Spleen (tissue), 11 donors: Measurements from ENCODE around the gene CBL. TPM values are rescaled to one million over a fixed set of nuclear protein-coding genes. Genes with fewer than 3 reads are reported as not detected.

Source experiments
- DNase-seq: peaks from one replicate; pipeline ENCODE4 v3.0.0-alpha.2; 2020
- H3K27ac ChIP-seq, 8 donors: fragments of 200-600 bp; sonication (generic) in 7 of 8; 1 replicate in 4 of 8; 2 replicates in 4 of 8; pipeline versions ENCODE4 v1.5.0 to v1.8.0; 2016 to 2021; ENCODE audit warnings: inconsistent platforms in 4 of 8, mild to moderate bottlenecking in 4 of 8, moderate library complexity in 1 of 8
- H3K27me3 ChIP-seq, 7 donors: fragments of 200-600 bp; sonication (generic) in 6 of 7; replicated peaks in 1 of 7; 1 replicate in 4 of 7; 2 replicates in 3 of 7; pipeline versions ENCODE4 v1.5.0 to v1.8.0; 2016 to 2021; ENCODE audit warnings: inconsistent platforms in 3 of 7, mild to moderate bottlenecking in 1 of 7
- H3K36me3 ChIP-seq, 6 donors: fragments of 200-600 bp; sonication (generic) in 5 of 6; 1 replicate in 4 of 6; 2 replicates in 2 of 6; pipeline versions ENCODE4 v1.5.0 to v1.8.0; 2016 to 2021; ENCODE audit warnings: inconsistent platforms in 2 of 6
- H3K4me1 ChIP-seq, 6 donors: fragments of 200-600 bp; sonication (generic) in 5 of 6; 1 replicate in 3 of 6; 2 replicates in 3 of 6; pipeline versions ENCODE4 v1.5.0 to v1.8.0; 2016 to 2021; ENCODE audit warnings: inconsistent platforms in 3 of 6
- H3K4me3 ChIP-seq, 8 donors: fragments of 200-600 bp; sonication (generic) in 7 of 8; 1 replicate in 4 of 8; 2 replicates in 4 of 8; pipeline versions ENCODE4 v1.5.0 to v1.8.0; 2016 to 2021; ENCODE audit warnings: inconsistent platforms in 4 of 8, mild to moderate bottlenecking in 4 of 8, moderate library complexity in 2 of 8
- H3K9me3 ChIP-seq, 8 donors: fragments of 200-600 bp; sonication (generic) in 7 of 8; 1 replicate in 4 of 8; 2 replicates in 4 of 8; pipeline versions ENCODE4 v1.5.0 to v1.8.0; 2016 to 2021; ENCODE audit warnings: inconsistent platforms in 4 of 8
- POLR2A ChIP-seq, 3 donors: fragments of 450-650 bp; IDR thresholded peaks; one replicate each; pipeline ENCODE4 v1.5.1; 2017; ENCODE audit warnings: antibody characterized with exemption in 3 of 3, mild to moderate bottlenecking in 1 of 3
- POLR2AphosphoS5 ChIP-seq, 3 donors: sonication (generic); formaldehyde crosslinking; IDR thresholded peaks; one replicate each; pipeline ENCODE4 v1.5.1; 2017; ENCODE audit warnings: antibody characterized with exemption in 3 of 3
- WGBS, 5 donors: extraction: QIAGEN DNeasy Blood & Tissue Kit in 3 of 5; methylation state at CpG; one replicate each; pipeline versions ENCODE4 v1.1.5 to v1.1.7; 2013 to 2018; 5-methylcytosine and 5-hydroxymethylcytosine counted together
- intact Hi-C: fragments of 100-400 bp; cut with DNase I; formaldehyde crosslinking; loops from one replicate; pipeline ENCODE4 v1.15.0; 2023; ENCODE audit warnings: low total_unique reads
- polyA plus RNA-seq, 3 donors: library from polyadenylated mRNA; stranded (reverse); fragments of 200-250 nt; gene quantifications; one replicate each; pipeline ENCODE4 v1.2.1, GENCODE V29; 2013
- total RNA-seq, 7 donors: library from RNA; depleted of rRNA in 3 of 7; stranded (reverse); fragments of >200 nt in 3 of 7; fragmentation: NEBNext Ultra II Directional in 4 of 7; extraction: Animal tissue kit (Norgen Biotek cat#: 25700) in 4 of 7; gene quantifications; one replicate each; pipeline versions ENCODE4 v1.1.0 to v1.2.1, GENCODE V29; 2016 to 2021
- TF ChIP-seq, protein P1 (sequence below), 11 experiments: fragments of 200-600 bp in 7 of 11; fragments of 450-650 bp in 4 of 11; sonication (generic) in 4 of 11; IDR thresholded peaks in 8 of 11; conservative IDR thresholded peaks in 3 of 11; 1 replicate in 7 of 11; 2 replicates in 4 of 11; pipeline versions ENCODE4 v1.4.0 to v1.8.0; 2016 to 2021; ENCODE audit warnings: antibody characterized with exemption in 11 of 11, inconsistent platforms in 4 of 11, mild to moderate bottlenecking in 1 of 11
- donor health status: healthy with polysubstance abuse.
- donor health status: DM: no; HTN: no; CAD: no; lungs with moderate emphysema.
- donor health status: DM: no; HTN: no; CAD: no.
- donor health status: Bipolar disorder and iron deficiency.
- donor health status: healthy.
- donor health status: DM: no; HTN: no; CAD: no.
- donor health status: DM: yes; HTN: yes; CAD: no.

The CBL gene
- total and polyA plus RNA-seq, 10 donors = 9.4 to 56.3 (median 45.8) TPM

DNA sequence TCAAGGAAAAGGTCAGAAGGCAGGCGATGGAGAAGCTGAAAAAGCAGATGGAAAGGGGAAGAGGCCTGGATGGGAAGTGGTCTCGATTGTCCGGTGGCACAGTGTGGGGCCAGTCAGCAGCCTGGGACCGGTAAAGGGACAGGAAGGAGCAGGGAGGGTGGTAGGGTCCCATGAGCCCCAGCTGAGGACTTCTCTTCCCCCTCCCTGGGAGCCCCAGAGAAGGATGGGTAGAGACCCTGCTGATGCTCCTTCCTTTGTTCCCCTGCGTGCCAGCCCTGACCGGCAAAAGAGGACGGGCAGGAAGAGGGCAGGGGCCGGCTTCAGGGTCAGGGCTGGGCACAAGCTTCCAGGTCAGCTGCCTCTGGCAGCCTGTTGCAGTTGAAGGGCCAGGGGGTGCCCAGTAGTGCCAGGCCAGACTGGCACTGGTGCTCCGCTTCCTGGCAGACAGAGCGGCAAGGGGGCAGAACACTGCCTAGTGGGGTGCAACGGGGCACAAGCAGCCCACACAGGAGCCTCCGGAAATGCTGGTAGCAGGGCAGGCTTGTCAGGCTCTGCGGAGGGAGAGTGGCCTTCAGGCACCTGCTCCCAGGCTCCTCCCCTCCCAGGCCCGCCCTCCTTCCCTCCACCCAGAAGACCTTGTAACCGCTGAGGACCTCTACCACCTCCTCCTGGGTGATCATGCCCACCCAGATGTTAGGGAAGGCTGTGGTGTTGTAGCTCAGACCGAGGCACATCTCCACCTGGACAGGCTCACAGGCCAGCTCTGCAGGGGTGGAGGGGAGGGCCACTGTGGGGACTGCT is 135.3 kb downstream of the CBL start:
- DNase-seq = peak; percentile 84
- intact Hi-C loops = no loop called here
- WGBS, 5 donors = 20 to 30% (median 24%) methylated on average over 13 to 16 of the region's 16 CpGs
- Histone ChIP-seq H3K4me1 (peaks cover 33 to 59% (median 53%) of the 10 kb centered on the region in 6 donors), H3K4me3 (peak overlapping the region in 2 of 8 donors; percentile 38 to 70), H3K36me3 (peaks cover 0 to 11% (median 6%) of the 10 kb centered on the region in 6 donors), H3K27me3 (peaks cover 6 to 76% (median 16%) of the 10 kb centered on the region in 7 donors), H3K27ac (peak overlapping the region; percentile 63 to 91 (median 87)), H3K9me3 (no peaks in the 10 kb centered on the region)
- no peak for TF ChIP-seq POLR2A (IDR thresholded peaks at IDR 0.05)
- TF ChIP-seq POLR2AphosphoS5 (IDR thresholded peaks at IDR 0.05) = peak; percentile 45 to 72 (median 66)

DNA sequence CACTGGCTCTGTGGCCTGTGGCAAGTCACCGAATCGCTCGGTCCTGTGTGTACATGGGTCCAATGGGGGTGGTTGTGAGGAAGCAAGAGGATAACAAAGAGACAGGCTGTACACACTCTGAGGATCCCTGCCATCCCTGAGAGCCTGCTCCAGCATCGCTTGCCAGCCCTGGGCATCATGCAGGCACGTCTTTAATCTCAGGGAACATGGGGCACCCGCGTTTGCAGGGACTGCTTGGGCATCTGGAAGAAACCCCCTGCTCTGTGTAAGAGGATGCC is 135.8 kb downstream of the CBL start:
- peaks cover 0 to 6% (median 1%) of the 10 kb centered on the region in 6 donors for H3K36me3 ChIP-seq
- H3K4me1 ChIP-seq = peaks cover 33 to 55% (median 51%) of the 10 kb centered on the region in 6 donors
- H3K27ac ChIP-seq = peak overlapping the region in 5 of 8 donors; percentile 57 to 91 (median 87)
- 75 to 83% (median 81%) methylated on average over 4 to 7 of the region's 7 CpGs for WGBS, 5 donors
- H3K27me3 ChIP-seq = peaks cover 6 to 80% (median 16%) of the 10 kb centered on the region in 7 donors
- no peak for TF ChIP-seq POLR2A (IDR thresholded peaks at IDR 0.05)
- no peak for TF ChIP-seq POLR2AphosphoS5 (IDR thresholded peaks at IDR 0.05)
- TF ChIP-seq, protein P1, sequence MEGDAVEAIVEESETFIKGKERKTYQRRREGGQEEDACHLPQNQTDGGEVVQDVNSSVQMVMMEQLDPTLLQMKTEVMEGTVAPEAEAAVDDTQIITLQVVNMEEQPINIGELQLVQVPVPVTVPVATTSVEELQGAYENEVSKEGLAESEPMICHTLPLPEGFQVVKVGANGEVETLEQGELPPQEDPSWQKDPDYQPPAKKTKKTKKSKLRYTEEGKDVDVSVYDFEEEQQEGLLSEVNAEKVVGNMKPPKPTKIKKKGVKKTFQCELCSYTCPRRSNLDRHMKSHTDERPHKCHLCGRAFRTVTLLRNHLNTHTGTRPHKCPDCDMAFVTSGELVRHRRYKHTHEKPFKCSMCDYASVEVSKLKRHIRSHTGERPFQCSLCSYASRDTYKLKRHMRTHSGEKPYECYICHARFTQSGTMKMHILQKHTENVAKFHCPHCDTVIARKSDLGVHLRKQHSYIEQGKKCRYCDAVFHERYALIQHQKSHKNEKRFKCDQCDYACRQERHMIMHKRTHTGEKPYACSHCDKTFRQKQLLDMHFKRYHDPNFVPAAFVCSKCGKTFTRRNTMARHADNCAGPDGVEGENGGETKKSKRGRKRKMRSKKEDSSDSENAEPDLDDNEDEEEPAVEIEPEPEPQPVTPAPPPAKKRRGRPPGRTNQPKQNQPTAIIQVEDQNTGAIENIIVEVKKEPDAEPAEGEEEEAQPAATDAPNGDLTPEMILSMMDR (IDR thresholded peaks at IDR 0.05 in 8 of 11, conservative IDR thresholded peaks at IDR 0.05 in 3 of 11) = no peak
- intact Hi-C loops = no loop called here
- no peaks in the 10 kb centered on the region for H3K9me3 ChIP-seq
- no peak for DNase-seq
- H3K4me3 ChIP-seq = no peak overlapping the region

DNA sequence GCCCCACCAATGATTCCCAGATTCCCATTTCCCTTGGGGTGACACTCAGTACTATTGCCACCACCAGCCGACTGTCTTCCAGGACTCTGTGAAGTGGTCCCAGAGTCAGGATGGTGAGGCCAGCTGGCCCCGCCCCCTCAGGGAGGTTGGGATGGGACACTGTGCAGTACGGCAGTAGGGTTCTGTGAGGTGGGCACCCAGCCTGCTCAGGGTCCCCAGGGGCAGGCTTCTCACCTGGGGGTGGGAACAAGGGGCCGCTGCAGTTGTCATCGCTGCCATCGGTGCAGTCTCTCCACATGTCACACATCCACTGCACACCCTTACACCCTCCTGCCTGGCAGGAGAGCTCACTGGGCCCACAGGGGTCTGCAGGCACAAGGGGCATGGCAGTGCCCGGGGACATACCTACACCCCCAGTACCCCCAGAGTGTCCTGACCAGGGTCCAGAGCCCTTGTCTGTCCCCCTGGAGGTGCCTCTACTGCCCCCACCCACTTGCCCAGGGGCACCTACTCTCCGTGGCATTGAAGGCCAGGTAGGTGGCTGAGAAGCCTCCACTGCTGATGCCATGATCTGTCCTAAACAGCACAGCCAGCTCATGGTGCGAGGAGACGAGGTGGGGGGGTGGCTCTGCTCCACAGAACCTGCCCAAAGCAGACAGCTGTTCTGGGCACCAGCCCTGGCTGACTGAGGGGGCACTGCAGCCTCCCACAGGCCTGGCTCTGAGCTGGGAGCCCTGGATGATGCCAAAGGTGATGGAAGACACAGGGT is 136.4 kb downstream of the CBL start:
- WGBS, 5 donors = 69 to 90% (median 84%) methylated on average over 1 to 10 of the region's 10 CpGs
- no peaks in the 10 kb centered on the region for H3K9me3 ChIP-seq
- H3K27me3 ChIP-seq = peaks cover 6 to 82% (median 16%) of the 10 kb centered on the region in 7 donors
- no peak overlapping the region for H3K4me3 ChIP-seq
- intact Hi-C loops = no loop called here
- no peaks in the 10 kb centered on the region for H3K36me3 ChIP-seq
- TF ChIP-seq, protein P1 (IDR thresholded peaks at IDR 0.05 in 8 of 11, conservative IDR thresholded peaks at IDR 0.05 in 3 of 11) = no peak
- TF ChIP-seq POLR2AphosphoS5 (IDR thresholded peaks at IDR 0.05) (no peak), POLR2A (IDR thresholded peaks at IDR 0.05) (no peak)
- DNase-seq = peak; percentile 74
- no peak overlapping the region for H3K27ac ChIP-seq
- peaks cover 29 to 49% (median 47%) of the 10 kb centered on the region in 6 donors for H3K4me1 ChIP-seq

DNA sequence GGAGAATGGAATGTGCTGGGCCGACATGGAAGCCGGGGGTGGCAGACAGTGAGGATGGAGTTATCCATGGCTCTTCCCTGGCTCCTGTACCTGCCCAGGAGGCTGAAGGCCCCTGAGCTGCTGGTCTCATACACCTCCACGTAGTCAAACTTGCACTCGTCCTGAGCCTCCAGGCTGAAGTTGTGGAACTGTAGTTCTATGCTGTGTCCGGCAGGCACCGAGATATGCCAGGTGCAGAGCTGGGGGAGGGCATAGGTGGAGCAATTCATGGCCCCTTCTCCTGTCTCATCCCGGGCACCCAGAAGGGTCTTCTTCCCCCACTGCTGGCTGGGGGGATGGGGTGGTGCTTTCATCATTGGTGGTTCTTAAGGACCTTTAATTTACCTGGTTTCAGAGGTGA is 137.6 kb downstream of the CBL start:
- Histone ChIP-seq H3K4me1 (peaks cover 23 to 37% (median 35%) of the 10 kb centered on the region in 6 donors), H3K4me3 (no peak overlapping the region), H3K9me3 (no peaks in the 10 kb centered on the region), H3K27me3 (peaks cover 6 to 85% (median 16%) of the 10 kb centered on the region in 7 donors), H3K36me3 (no peaks in the 10 kb centered on the region), H3K27ac (no peak overlapping the region)
- 82 to 89% (median 89%) methylated on average over 6 to 7 of the region's 7 CpGs for WGBS, 5 donors
- intact Hi-C loops = no loop called here
- no peak for DNase-seq
- no peak for TF ChIP-seq POLR2AphosphoS5 (IDR thresholded peaks at IDR 0.05)
- TF ChIP-seq, protein P1 (IDR thresholded peaks at IDR 0.05 in 8 of 11, conservative IDR thresholded peaks at IDR 0.05 in 3 of 11) = no peak
- no peak for TF ChIP-seq POLR2A (IDR thresholded peaks at IDR 0.05)
